ENCODE results near the gene LGR6. TPM values are rescaled to one million over a fixed set of nuclear protein-coding genes. Genes with fewer than 3 reads are reported as not detected.
"Not testable (repeated sequence)": the region's sequence is repeated elsewhere in the genome, so short reads cannot be mapped to it uniquely, and the experiment has no call there.

Gene LGR6
- polyA plus RNA-seq, 5 donors = 0.61 to 1.7 (median 1.2) TPM

GRCh38 chr1:202176949-202177927, 16.4 kb upstream of the LGR6 start:
- no peak for DNase-seq

GRCh38 chr1:202179828-202180750, 13.5 kb upstream of the LGR6 start:
- no peak for DNase-seq

GRCh38 chr1:202180751-202181139, 12.9 kb upstream of the LGR6 start:
- DNase-seq = not testable (repeated sequence)

GRCh38 chr1:202181586-202181985, 12.0 kb upstream of the LGR6 start:
- DNase-seq = no peak

- no peak for DNase-seq
These were observed 11.3 kb upstream of the LGR6 start for GRCh38 chr1:202182040-202182877.

DNA sequence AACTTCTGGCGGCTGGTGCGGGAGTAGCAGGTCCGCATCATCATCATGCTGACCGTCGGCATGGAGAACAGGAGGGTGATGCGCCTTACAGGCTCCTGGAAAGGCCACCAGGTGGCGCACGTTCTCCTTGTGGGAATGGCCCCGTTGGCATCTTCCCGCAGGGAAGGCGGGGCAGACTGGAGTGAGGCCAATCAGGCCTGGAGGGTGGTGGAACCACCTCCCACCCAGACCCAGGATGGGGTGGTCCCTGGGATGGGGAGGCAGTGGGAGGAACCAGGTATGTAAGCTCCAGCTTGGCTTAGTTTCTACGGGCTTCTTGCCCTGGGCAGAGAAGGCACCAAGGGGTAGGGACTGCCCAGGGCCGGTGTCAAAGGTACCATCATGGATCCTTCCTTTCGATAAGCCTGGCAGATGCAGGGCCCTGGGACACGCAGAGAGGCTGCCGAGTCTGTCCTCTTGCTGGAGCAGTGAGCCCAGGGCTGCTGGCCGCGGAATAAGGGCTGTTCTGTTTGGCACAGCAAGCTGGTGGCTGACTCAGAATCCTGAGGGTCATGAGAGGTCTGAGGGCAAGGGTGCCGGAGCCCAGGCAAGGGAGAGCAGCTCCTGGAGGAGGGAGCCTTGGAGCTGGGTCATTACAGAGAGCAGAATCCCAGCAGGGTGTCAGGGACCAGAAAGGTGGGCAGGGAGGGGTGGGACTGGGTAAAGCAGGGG, 8.7 kb upstream of the LGR6 start:
- DNase-seq = peak; percentile 64

DNA sequence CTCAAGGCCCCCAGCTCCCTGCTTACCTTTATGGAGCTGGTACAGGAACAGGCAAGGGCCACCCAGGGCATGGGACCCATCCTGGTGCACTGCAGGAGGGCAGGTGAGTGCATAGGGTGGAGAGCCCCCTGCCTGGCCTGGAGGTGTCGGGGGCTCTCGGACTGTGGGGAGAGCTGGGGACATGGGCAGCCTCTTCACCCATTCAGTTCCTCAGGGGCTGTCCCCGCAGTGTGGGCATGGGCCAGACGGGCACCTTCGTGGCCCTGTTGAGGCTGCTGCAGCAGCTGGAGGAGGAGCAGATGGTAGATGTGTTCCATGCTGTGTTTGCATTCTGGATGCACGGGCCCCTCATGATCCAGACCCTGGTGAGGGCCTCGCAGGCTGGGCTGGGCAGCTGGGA, 7.3 kb upstream of the LGR6 start:
- DNase-seq = no peak

DNA sequence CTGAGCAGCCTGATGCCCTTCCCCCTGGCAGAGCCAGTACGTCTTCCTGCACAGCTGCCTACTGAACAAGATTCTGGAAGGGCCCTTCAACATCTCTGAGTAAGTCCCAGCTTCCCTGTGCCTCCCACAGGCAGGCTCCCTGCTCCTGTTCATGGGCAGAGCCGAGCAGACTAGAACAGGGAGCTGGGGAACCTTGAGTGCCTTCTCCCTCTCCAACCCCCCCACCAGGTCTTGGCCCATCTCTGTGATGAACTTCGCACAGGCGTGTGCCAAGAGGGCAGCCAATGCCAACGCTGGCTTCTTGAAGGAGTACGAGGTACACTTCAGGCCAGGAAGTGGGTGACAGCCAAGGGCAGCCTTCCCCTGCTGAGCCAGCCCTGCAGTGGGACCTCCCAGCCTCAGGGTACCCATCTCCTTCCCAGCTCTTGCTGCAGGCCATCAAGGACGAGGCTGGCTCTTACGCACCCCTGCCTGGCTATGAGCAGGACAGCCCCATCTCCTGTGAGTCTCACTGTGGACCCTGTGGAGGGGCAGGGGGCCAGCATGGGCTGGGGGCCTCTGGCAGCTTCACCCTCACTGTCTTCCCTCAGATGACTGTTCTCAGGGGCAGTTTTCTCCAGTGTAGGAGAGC, 6.4 kb upstream of the LGR6 start:
- no peak for DNase-seq

GRCh38 chr1:202187697-202188407, 5.7 kb upstream of the LGR6 start:
- no peak for DNase-seq

DNA sequence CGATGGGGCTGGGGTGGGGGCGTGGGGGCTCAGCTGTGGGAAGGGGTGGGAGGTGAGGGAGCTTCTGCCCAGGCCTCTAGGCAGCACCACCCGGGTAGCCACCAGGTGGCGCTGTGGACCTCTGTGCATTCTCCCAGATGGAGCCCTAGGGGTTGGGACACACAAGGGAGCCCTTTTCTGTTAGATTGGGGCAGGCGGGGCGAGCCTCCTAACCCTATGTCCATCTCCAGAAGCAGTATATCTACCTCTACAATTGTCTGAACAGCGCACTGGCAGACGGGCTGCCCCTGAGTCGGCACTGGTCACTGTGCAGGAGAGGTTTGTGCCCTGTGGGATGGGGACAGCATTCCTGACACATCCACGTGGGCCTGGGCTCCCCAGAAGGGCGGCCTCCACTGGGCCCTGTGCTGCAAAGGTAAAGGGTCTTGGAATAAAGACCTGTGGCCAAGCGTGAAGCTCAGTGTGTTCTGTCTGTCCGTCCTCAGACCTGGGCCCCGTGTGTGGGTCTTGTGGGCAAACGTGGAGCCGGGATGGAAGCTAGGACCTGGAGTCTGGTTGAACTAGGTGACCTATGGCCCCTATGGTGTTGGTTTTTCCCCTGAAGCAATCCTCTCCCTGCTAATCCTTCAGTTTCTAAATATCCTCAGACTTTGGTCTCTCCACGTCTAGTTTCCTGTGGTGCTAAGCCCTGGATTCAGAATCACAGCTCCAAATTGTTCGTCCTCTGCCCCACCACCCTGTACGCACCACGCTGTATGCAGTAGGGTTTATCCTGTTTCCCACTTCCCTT, 4.4 kb upstream of the LGR6 start:
- no peak for DNase-seq

DNA sequence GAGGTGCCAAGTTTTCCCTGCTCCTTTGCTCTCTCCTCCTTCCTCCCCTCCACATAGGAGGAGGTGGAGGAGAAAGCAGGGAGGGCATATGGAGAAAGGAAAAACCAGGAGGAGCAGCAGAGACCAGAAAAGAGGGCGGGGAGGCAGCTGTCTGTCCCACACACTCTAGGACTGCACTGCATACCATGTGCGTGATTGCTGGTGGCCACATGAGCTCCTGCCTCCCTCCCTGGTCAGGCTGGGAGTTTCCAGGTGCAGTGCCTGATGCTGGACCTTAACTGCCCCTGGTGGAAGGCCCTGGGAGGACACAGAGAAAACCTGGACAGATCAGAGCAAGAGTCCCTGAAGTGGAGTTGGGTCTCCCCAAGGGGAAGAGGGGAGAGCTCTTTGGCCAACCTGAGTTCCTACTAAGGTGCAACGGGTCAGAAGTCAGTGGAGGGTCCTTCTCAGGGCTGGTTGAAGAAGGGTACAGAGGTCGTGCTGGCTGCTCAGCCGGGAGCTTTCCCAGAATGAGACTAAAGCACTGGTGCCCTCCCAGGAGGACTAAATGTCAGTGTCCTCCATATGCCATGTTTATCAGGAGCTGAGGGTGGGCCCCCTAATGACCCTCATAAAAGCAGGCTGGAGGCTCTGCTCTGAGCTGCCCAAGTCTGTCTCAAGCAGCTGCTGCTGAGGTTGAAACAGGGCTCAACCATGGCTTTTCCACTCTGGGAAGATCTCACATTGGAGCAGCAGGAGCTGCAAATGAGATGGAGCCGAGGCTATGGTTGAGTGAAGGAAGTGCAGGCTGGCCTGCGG, 3.5 kb upstream of the LGR6 start:
- DNase-seq = no peak

- DNase-seq = not testable (repeated sequence)
These were observed 2.2 kb upstream of the LGR6 start for GRCh38 chr1:202191391-202191790.

- DNase-seq = no peak
These were observed 607 bp upstream of the LGR6 start for GRCh38 chr1:202192770-202193613.

- DNase-seq = no peak
These were observed 689 bp downstream of the LGR6 start for GRCh38 chr1:202194328-202194648.

DNA sequence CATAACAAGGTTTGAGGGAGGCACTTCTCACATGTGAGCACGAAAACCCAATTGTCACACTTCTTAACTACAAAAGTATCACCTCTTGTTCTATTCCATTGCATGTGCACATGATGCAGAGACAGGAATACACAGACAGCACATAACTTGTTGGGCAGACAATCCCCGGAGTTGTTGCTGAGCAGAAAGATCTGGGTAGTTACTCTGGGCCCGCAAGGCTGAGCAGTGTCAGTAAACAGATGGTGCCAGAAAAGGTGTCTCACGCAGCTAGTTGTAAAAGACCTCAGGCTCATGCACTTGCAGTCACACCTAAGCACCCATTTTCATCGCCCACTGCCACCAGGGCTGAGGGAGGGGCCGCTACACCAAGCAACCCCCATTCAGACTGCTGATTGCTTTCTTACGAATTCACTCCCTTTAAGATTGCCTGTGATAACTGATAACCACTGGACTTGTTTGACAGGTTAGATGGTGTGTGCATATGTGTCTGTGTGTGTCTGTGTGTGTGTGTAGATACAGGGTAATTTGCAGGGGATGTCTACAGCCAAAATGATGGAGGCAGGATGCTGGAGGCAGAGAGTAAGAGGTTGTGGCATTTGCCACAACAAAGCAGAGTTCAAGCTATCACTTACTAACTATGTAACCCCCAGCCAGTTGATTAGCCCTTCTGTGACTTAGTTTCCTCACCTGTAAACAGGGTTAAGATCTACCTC, 4.2 kb downstream of the LGR6 start:
- DNase-seq = no peak

DNA sequence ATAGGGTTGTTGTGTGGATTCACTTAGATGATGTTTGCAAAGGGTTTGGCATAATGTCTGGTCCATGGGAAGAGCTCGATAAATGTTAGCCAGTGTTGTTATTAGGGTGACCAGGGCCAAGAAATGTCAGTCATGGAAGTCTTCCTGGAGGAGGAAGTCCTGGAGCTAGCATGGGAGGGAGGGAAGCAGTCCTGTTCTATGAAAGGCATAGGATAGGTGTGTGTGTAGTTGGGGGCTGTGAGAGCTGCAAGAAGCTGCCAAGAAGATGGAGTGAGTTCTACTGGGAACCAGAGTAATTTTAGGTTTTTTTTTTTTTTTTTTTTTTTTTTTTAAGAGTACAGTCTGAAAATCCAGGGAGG, 4.7 kb downstream of the LGR6 start:
- DNase-seq = no peak

All from right lung (tissue), 5 donors.